Gastrocnemius medialis (tissue), 4 donors: ENCODE results near the gene EBLN2.

Source experiments
- CTCF ChIP-seq, 5 experiments: fragments of 450-650 bp in 3 of 5; fragments of 200-600 bp in 2 of 5; sonication (generic) in 2 of 5; IDR thresholded peaks in 4 of 5; conservative IDR thresholded peaks in 1 of 5; 1 replicate in 4 of 5; 2 replicates in 1 of 5; pipeline ENCODE4 v1.5.1; 2016 to 2019; ENCODE audit warnings: antibody characterized with exemption in 5 of 5, mild to moderate bottlenecking in 3 of 5, moderate library complexity in 3 of 5
- POLR2A ChIP-seq, 2 donors: fragments of 450-650 bp; IDR thresholded peaks; one replicate each; pipeline ENCODE4 v1.6.1; 2017; ENCODE audit warnings: antibody characterized with exemption in 2 of 2, mild to moderate bottlenecking in 2 of 2, moderate library complexity in 2 of 2

DNA sequence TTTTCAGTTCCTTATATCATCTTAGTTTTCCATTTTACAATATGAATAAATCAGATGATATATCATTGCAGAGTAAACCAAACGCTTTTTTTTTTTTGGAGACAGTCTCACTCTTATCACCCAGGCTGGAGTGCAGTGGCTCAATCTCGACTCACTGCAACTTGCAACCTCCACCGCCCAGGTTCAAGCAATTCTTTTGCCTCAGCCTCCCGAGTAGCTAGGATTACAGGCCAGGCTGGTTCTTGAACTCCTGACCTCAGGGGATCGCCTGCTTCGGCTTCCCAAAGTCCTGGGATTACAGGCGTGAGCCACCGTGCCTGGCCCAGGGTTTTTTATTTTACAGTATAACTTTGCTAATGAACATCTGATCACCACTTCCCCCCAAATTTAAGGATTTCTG lies 5.9 kb upstream of the EBLN2 start:
- TF ChIP-seq POLR2A (IDR thresholded peaks at IDR 0.05) (no peak), CTCF (IDR thresholded peaks at IDR 0.05 in 4 of 5, conservative IDR thresholded peaks at IDR 0.05 in 1 of 5) (no peak)
